ENCODE results near the gene TMEM183A. TPM values are rescaled to one million over a fixed set of nuclear protein-coding genes. Genes with fewer than 3 reads are reported as not detected.
"Not testable (repeated sequence)": the region's sequence is repeated elsewhere in the genome, so short reads cannot be mapped to it uniquely, and the experiment has no call there.

The TMEM183A gene
- total RNA-seq, 4 donors from 2014 or later, result 69.0 to 93.9 (median 87.6) TPM

DNA sequence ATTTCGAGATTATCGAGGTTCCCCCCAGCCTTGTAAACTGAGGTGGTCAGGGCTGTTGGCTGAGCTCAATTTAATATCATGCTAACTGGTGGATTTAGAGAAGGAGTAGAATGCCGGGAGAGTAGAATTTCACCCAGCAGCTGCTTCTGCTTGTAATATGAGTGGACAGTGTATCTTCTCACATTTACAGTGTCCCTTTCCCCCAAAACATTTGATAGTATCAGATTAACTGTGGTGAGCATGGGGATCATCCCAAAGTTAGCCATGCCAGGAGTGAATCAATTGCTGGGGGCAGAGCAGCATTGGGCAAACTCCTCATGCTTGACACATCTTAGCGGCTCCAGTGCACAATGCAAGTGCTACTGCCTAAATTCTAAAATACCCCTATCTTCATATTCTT, 9.9 kb downstream of the TMEM183A start:
- TF ChIP-seq EP300 (IDR thresholded peaks at IDR 0.05) (no peak), POLR2A (IDR thresholded peaks at IDR 0.05; ENCODE audit: low read depth) (no peak), POLR2AphosphoS5 (IDR thresholded peaks at IDR 0.05) (no peak)
- TF ChIP-seq, protein P1, sequence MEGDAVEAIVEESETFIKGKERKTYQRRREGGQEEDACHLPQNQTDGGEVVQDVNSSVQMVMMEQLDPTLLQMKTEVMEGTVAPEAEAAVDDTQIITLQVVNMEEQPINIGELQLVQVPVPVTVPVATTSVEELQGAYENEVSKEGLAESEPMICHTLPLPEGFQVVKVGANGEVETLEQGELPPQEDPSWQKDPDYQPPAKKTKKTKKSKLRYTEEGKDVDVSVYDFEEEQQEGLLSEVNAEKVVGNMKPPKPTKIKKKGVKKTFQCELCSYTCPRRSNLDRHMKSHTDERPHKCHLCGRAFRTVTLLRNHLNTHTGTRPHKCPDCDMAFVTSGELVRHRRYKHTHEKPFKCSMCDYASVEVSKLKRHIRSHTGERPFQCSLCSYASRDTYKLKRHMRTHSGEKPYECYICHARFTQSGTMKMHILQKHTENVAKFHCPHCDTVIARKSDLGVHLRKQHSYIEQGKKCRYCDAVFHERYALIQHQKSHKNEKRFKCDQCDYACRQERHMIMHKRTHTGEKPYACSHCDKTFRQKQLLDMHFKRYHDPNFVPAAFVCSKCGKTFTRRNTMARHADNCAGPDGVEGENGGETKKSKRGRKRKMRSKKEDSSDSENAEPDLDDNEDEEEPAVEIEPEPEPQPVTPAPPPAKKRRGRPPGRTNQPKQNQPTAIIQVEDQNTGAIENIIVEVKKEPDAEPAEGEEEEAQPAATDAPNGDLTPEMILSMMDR (IDR thresholded peaks at IDR 0.05), result no peak
- H3K27ac ChIP-seq (replicated peaks in 1 of 4), result no peak overlapping the region
- WGBS, result 98% methylated on average over 4 of the region's 4 CpGs
- no peaks in the 10 kb centered on the region for H3K4me1 ChIP-seq
- H3K9me3 ChIP-seq, result no peaks in the 10 kb centered on the region
- intact Hi-C loops (cut with DNase I), result no loop called here
- no peak for DNase-seq (ENCODE audit: extremely low spot score)
- no peaks in the 10 kb centered on the region for H3K27me3 ChIP-seq
- no peak overlapping the region for H3K4me3 ChIP-seq
- H3K36me3 ChIP-seq, result peaks cover 83 to 99% (median 95%) of the 10 kb centered on the region in 4 donors

DNA sequence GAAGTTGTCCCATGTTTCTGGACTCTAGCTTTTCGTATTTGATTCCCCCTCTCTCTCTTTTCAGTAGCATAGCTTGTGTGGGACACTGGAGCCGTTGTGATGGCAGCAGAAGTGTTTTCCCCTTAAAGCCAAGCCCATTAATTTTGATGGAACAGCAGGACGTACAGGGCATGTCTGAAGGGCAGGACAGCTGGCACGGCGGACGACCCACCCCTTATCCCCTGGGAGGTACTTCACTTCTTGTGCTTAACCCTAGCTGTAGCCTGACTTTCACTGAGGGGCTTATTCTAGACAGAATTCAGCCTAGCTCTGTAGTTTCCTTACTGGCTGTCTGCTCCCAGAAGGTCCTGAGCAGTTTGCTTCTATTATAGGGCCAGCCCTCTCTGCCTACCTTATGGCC, 10.5 kb downstream of the TMEM183A start:
- no peaks in the 10 kb centered on the region for H3K4me1 ChIP-seq
- intact Hi-C loops (cut with DNase I), result no loop called here
- WGBS, result 90% methylated on average over 5 of the region's 6 CpGs
- H3K9me3 ChIP-seq, result no peaks in the 10 kb centered on the region
- peaks cover 87 to 100% (median 98%) of the 10 kb centered on the region in 4 donors for H3K36me3 ChIP-seq
- TF ChIP-seq POLR2A (IDR thresholded peaks at IDR 0.05; ENCODE audit: low read depth), result no peak
- TF ChIP-seq EP300 (IDR thresholded peaks at IDR 0.05), result no peak
- TF ChIP-seq, protein P1 (IDR thresholded peaks at IDR 0.05), result no peak
- TF ChIP-seq POLR2AphosphoS5 (IDR thresholded peaks at IDR 0.05), result no peak
- no peak overlapping the region for H3K4me3 ChIP-seq
- no peak for DNase-seq (ENCODE audit: extremely low spot score)
- H3K27ac ChIP-seq (replicated peaks in 1 of 4), result no peak overlapping the region
- no peaks in the 10 kb centered on the region for H3K27me3 ChIP-seq

DNA sequence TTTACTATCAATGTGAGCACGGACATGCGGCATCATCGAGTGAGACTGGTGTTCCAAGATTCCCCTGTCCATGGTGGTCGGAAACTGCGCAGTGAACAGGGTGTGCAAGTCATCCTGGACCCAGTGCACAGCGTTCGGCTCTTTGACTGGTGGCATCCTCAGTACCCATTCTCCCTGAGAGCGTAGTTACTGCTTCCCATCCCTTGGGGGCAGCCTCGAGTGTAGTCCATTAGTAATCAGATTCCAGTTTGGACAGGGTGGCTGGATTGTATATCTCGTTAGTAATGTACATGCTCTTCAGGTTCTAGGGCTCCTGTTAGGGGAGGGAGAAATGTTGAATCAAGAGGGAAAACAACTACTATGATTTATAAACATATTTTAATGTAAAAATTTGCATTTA, 15.7 kb downstream of the TMEM183A start:
- DNase-seq (ENCODE audit: extremely low spot score); H3K9me3 ChIP-seq; H3K4me3 ChIP-seq; intact Hi-C loops (cut with DNase I); H3K27ac ChIP-seq (replicated peaks in 1 of 4); H3K27me3 ChIP-seq: not testable (repeated sequence)
- WGBS, result 97% methylated on average over 5 of the region's 10 CpGs
- Histone ChIP-seq H3K4me1 (peaks cover 14 to 20% (median 19%) of the 10 kb centered on the region in 4 donors), H3K36me3 (peaks cover 56 to 68% (median 63%) of the 10 kb centered on the region in 4 donors)

DNA sequence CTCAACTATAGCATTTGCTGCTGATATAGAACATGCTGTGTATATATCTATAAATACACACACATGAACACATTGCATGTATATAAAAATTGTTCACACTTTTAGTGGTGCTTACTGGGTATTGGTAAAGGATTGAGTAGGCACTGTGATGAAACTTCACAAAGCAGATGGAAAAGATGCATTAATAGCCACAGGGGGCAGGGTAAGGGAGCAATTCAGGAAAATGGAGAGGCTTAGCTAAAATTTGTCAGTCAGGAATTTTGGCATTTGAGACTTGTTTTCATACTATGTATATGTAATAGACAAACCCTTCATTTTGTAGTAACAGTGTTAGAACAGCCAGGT, 18.5 kb downstream of the TMEM183A start:
- no peaks in the 10 kb centered on the region for H3K9me3 ChIP-seq
- H3K27me3 ChIP-seq, result peaks cover 0 to 8% (median 0%) of the 10 kb centered on the region in 4 donors
- TF ChIP-seq POLR2AphosphoS5 (IDR thresholded peaks at IDR 0.05) (no peak), POLR2A (IDR thresholded peaks at IDR 0.05; ENCODE audit: low read depth) (no peak), EP300 (IDR thresholded peaks at IDR 0.05) (no peak)
- TF ChIP-seq, protein P1 (IDR thresholded peaks at IDR 0.05), result no peak
- H3K4me1 ChIP-seq, result peaks cover 20 to 22% (median 21%) of the 10 kb centered on the region in 4 donors
- DNase-seq (ENCODE audit: extremely low spot score), result no peak
- H3K4me3 ChIP-seq, result peak overlapping the region; percentile 58 to 77 (median 59)
- intact Hi-C loops (cut with DNase I), result no loop called here
- peak overlapping the region; percentile 57 to 70 (median 66) for H3K27ac ChIP-seq (replicated peaks in 1 of 4)
- H3K36me3 ChIP-seq, result peaks cover 29 to 40% (median 36%) of the 10 kb centered on the region in 4 donors

DNA sequence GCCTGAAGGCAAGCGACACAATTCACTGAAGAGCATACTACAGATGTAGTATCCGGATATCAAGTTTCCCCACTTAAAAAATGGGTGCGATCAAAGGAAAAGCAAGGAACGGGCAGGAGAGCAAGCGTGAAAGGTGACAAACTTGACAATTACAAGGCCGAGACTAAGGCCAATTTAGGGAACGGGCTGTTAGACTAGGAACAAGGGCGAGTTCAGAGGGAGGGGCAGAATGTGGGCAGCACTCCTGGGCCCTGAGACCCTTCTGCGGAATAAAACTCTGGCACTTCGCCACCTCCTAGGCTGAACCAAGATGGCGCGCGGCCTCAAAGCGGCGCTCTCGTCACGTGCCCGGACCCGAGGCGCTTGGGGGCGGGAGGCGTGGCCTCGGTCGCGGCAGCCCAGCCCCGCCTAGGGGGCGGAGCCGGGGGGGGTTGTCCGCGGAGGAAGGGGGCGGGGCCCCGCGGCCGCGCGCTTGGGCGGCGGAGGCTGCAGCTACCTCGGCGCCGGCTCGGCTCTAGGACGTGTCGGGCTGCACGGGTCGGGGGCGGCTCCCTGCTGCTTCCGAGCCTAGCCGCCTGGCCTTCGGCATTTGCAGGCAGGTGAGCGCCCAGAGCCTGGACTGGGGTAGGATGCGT, 19.0 kb downstream of the TMEM183A start, which contains the start of gene PPFIA4:
TSS of gene PPFIA4 (plus strand) at position 461 of the 635 bp plus-strand sequence. CDS start 12,518 bp downstream, outside the sequence.
- H3K9me3 ChIP-seq, result no peaks in the 10 kb centered on the region
- peak within 1 kb of the TSS; percentile 57 to 70 (median 66) for H3K27ac ChIP-seq (replicated peaks in 1 of 4)
- H3K4me3 ChIP-seq, result peak within 1 kb of the TSS; percentile 58 to 77 (median 59)
- peak; percentile 92 for DNase-seq (ENCODE audit: extremely low spot score)
- 19% methylated on average over 29 of the region's 52 CpGs for WGBS
- peaks cover 24 to 35% (median 31%) of the 10 kb centered on the region in 4 donors for H3K36me3 ChIP-seq
- TF ChIP-seq, protein P1 (IDR thresholded peaks at IDR 0.05), result peak in 1 of 3 experiments; percentile 31
- TF ChIP-seq POLR2A (IDR thresholded peaks at IDR 0.05; ENCODE audit: low read depth), result peak; percentile 18
- peak; percentile 66 to 81 for TF ChIP-seq POLR2AphosphoS5 (IDR thresholded peaks at IDR 0.05)
- TF ChIP-seq EP300 (IDR thresholded peaks at IDR 0.05), result no peak
- peaks cover 20 to 22% (median 21%) of the 10 kb centered on the region in 4 donors for H3K4me1 ChIP-seq
- H3K27me3 ChIP-seq, result peaks cover 0 to 8% (median 0%) of the 10 kb centered on the region in 4 donors
- intact Hi-C loops (cut with DNase I), result no loop called here

Measured in esophagus muscularis mucosa (tissue), 4 donors.